ENCODE measurements around the gene PGAP6.

The PGAP6 gene

DNA sequence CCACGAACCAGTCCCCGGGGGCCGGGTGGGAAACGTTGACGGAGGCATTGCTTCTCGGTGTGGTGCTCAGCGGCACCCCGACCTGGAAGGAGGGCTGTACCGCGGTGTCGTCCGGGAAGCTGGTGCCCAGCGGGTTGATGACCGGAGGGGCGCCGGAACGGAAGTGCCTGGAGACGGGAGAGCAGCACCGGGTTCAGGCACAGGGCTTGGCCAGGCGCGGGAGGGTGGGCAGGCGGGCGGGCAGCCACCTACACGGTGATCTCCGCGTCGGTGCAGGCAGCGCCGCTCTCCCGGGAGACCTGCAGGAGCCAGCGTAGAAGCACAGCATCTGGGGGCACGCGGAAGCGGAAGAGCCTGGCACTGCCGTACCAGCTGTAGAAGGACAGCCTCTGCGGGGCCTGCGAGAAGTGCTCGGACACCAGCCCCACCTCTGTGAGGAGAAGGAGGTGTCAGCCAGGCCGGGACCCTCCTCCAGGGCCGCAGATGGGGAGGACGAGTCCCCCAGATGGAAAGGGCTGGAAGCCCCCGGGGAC lies 4.3 kb downstream of the PGAP6 start:
- no peak overlapping the region for H3K4me3 Mint-ChIP-seq
- H3K27me3 Mint-ChIP-seq = no peaks in the 10 kb centered on the region
- no peaks in the 10 kb centered on the region for H3K36me3 Mint-ChIP-seq
- H3K4me1 Mint-ChIP-seq (ENCODE audit: low read depth) = peaks cover 13% of the 10 kb centered on the region
- no peak overlapping the region for H3K27ac Mint-ChIP-seq
- no peaks in the 10 kb centered on the region for H3K9me3 Mint-ChIP-seq (ENCODE audit: low read depth)

DNA sequence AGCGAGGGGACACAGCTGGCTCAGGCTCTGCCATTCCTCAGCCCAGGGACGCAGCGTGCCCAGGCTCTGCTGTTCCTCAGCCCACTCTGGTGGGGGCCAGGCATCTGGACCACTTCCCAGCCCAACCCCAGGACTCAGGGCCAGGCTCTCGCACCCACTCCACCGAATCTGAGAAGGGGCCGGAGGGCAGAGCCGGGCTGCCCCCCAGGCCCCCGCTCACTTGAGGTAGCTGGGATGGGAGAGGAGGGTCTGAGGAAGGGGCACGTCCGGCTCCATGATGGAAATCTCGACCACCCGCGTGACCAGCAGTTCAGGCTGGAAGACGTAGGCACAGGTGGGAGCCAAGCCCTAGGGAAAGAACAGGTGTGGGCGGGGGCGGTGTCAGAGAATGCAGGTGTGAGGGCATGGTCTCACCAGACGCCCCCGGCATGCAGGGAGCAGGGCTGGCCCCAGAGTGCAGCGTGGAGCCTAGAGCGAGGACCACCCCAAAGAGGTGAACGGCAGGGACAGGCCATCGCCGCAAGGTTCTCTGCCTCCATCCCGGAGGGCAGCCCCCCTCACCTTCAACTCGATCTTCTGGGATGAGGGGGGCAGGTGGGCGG lies 4.9 kb downstream of the PGAP6 start:
- H3K27me3 Mint-ChIP-seq = no peaks in the 10 kb centered on the region
- H3K4me3 Mint-ChIP-seq = no peak overlapping the region
- H3K27ac Mint-ChIP-seq = no peak overlapping the region

DNA sequence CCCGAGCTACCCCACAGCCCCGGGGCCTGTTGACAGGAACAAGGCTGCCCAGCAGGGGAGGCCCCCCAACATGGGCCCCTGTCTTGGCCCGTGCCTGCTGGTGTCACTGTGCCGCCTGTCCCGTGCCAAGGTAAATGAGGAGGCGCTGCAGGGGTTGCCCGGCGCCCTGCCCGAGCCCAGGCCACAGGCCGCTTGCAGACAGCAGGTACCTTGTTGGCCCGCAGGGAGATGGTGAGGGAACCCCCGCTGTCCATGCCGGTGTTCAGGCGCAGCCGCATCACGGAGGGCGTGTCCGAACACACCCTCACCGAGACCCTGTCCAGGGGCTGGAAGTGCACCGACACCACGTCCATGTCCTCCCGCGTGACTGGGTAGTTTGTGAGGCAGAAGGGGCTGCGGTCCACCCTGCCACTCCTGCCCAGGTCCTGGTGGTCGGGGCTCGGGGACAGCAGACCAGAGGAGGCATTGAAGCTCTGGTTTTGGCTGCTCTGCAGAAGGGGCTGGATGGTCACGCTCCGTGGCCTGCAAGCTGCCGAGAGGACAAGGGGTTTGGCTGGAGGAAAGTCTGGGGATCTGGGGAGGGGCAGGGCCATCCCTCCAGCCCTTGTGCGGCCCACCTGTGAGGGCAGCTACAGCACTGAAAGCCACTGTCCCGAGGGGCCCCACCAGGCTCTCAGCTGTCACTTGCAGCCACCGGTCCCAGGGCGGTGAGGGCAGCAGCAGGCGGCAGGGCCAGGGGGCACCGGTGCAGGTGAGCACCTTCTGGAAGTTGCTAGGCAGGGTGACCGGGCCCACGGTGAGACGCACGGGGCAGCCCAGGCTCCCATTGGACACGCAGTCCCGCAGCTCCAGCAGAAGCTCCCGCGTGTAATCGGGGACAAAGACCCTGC lies 5.6 kb downstream of the PGAP6 start:
- Mint-ChIP-seq H3K27ac (no peak overlapping the region), H3K36me3 (no peaks in the 10 kb centered on the region), H3K9me3 (ENCODE audit: low read depth) (no peaks in the 10 kb centered on the region), H3K4me1 (ENCODE audit: low read depth) (peaks cover 16% of the 10 kb centered on the region), H3K4me3 (no peak overlapping the region), H3K27me3 (no peaks in the 10 kb centered on the region)

More for the DNA sequence above, 4.9 kb downstream of the PGAP6 start:
- Mint-ChIP-seq H3K9me3 (ENCODE audit: low read depth) (no peaks in the 10 kb centered on the region), H3K4me1 (ENCODE audit: low read depth) (peaks cover 13% of the 10 kb centered on the region), H3K36me3 (no peaks in the 10 kb centered on the region)

DNA sequence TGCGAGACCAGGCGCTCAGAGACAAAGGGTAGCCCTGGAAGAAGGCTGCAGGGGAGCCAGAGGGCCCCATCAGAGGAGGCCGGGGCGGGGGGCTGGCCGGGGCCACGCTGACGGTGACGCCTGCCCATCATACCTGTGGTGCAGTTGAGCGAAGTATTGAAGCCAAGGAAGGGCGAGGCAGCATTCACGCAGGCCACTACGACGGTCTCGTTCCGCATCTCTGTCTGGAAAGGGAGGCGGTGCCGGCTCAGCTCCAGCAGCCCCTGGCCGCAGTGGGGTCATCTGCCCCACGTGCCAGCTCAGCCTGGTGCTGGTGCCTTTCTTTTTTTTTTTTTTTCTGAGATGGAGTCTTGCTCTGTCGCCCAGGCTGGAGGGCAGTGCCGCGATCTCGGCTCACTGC lies 6.6 kb downstream of the PGAP6 start:
- Mint-ChIP-seq H3K27ac (no peak overlapping the region), H3K4me3 (no peak overlapping the region), H3K36me3 (no peaks in the 10 kb centered on the region), H3K9me3 (ENCODE audit: low read depth) (no peaks in the 10 kb centered on the region), H3K27me3 (no peaks in the 10 kb centered on the region), H3K4me1 (ENCODE audit: low read depth) (peaks cover 20% of the 10 kb centered on the region)

DNA sequence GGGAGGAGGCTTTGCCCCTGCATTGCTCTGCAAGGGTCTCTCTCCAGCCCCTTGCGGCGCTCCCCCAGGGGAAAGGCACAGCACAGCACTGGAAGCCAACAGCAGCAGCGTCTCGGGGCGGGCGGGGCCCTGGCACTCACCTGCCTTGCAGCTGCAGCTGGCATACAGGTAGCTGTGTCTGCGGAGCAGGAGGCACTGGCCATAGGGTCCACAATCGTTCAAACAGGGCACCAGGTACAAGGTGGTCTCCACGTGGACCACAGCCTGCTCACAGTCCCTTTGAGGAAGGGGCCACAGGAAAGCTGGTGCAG lies 7.2 kb downstream of the PGAP6 start:
- Mint-ChIP-seq H3K4me1 (ENCODE audit: low read depth) (peaks cover 15% of the 10 kb centered on the region), H3K9me3 (ENCODE audit: low read depth) (no peaks in the 10 kb centered on the region), H3K27me3 (no peaks in the 10 kb centered on the region), H3K36me3 (no peaks in the 10 kb centered on the region), H3K27ac (no peak overlapping the region), H3K4me3 (no peak overlapping the region)

DNA sequence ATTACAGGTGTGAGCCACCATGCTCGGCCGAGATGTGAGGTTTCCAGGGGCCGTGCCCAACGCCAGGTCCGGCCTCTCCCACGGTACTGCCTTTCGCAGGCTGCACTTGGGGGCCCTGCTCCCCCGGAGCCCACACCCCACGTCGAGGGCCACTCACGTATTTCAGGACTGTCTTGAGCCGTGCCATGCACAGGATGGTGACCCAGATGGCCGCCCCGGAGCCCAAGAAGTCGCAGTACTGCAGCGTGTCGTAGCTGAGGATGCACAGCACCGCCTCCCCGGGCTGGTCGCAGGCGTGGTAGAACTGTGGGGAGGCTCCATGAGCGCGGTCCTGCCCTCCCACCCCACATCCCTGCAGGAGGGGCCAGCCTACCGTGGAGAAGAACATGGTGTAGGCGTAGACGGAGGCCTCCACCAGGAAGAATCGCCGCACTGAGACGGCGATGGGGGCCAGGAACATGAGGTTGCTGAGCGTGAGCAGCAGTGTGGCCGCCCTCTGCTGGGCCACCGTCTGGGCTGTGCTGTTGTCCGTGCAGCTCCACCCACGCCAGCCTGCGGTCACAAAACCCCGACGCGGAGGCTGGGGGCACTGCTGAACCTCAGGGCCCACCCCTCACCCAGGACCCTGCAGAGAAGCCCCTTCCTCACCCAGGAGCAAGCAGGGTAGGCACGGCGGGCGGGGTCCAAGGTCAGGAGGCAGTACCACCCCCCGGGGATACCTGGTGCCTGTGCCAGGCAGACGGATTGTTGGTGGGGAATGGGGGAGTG lies 7.7 kb downstream of the PGAP6 start:
- Mint-ChIP-seq H3K9me3 (ENCODE audit: low read depth) (no peaks in the 10 kb centered on the region), H3K36me3 (no peaks in the 10 kb centered on the region), H3K27me3 (no peaks in the 10 kb centered on the region), H3K27ac (peak overlapping the region; percentile 22), H3K4me3 (no peak overlapping the region), H3K4me1 (ENCODE audit: low read depth) (peaks cover 17% of the 10 kb centered on the region)

DNA sequence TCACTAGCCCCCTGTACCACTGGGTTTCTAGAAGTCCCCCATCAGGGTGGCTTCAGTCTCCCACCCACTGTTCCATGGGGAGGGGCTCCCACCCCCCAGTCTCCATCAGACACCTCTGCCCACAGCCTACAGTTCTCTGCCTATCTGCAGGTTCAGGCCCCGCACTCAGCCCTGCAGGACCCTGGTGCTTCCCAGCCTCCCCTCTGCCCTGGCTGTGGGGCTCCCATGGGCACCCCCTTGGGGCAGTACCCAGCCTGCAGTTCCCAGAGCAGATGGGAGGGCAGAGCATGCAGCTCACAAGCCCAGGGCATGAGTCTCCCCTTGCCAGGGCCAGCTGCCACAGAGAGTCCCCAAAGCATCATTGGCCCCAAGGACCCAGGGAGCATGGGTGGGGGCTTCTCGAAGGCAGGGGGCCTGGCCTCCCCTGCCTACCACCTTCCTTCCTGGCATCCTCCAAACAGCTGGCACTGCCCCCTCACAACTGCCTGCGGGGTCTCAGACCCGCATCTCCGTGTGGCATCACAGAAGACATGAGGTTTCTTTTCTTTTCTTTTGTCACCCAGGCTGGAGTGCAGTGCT lies 8.7 kb downstream of the PGAP6 start:
- H3K27ac Mint-ChIP-seq = peak overlapping the region; percentile 22
- no peak overlapping the region for H3K4me3 Mint-ChIP-seq
- H3K27me3 Mint-ChIP-seq = no peaks in the 10 kb centered on the region
- H3K36me3 Mint-ChIP-seq = no peaks in the 10 kb centered on the region
- H3K4me1 Mint-ChIP-seq (ENCODE audit: low read depth) = peaks cover 15% of the 10 kb centered on the region
- H3K9me3 Mint-ChIP-seq (ENCODE audit: low read depth) = no peaks in the 10 kb centered on the region

DNA sequence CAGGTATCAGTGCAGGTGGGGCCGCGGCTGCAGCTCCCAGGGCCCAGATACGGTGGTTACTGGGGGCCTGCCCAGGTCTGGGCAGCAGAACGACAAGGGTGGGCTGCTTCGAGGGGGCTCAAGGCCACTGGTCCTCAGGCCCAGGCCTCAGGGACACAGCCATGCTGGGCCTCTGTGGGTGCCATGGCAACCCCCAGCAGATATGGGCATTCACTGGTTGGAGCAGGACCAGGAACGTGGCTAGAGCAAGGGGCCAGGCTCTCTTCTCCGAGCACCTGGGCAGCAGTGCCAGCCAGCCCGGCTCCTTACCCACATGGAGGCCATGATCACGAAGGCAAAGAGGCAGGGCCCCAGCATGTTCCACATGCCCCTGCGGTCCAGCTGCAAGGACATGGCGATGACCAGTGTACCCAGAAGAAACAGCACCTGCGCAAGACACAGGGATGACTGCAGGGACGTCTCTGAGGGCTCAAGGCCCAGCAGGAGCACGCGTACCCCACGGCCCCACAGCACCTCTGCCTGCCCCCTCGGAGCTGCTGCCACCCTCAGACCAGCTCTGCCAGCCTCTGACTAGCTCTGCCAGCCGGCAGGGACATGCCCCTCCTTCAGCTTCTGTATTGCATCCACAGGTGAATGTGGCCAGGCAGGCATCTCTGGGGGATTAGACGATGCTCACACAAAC lies 9.3 kb downstream of the PGAP6 start:
- Mint-ChIP-seq H3K36me3 (no peaks in the 10 kb centered on the region), H3K4me3 (no peak overlapping the region), H3K4me1 (ENCODE audit: low read depth) (peaks cover 15% of the 10 kb centered on the region), H3K9me3 (ENCODE audit: low read depth) (no peaks in the 10 kb centered on the region), H3K27me3 (no peaks in the 10 kb centered on the region), H3K27ac (no peak overlapping the region)

DNA sequence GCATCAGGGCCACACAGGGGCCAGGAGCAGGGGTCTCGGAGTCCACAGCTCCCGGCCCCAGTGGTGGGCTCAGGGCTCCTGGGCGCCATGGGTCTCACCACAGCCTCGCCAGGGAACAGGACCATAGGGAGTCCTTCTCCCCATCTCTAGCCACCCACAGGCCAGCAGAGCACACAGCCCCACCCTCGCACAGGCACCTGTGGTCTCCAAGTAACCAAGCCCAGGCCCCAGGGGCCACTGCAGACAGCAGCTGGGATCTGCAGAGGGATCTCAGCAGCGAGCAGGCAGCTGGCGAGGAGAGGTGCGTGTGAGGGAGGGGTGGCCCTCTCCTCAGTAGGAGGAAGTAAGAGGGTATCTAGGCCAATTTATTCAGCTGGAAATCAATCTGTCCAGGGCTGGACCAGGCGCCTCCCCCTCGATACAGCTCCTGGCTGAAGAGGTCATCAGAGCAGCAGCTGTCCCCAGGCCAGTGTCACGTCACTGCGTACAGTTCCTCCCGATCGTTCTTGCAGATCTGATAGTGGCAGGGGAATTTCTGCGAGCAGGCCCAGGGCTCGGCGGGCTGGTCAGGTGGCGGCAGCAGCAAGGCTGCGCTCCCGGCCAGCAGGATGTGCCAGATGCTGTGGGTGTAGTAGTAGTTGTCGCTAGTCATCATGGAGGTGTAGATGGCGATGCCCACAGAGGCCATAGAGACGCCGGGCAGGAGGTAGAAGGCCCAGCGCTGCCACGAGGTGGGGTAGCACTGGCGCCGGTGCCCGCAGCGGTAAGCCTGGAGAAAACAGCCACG lies 10.1 kb downstream of the PGAP6 start:
- Mint-ChIP-seq H3K27me3 (no peaks in the 10 kb centered on the region), H3K4me1 (ENCODE audit: low read depth) (peaks cover 15% of the 10 kb centered on the region), H3K36me3 (no peaks in the 10 kb centered on the region), H3K9me3 (ENCODE audit: low read depth) (no peaks in the 10 kb centered on the region), H3K27ac (peak overlapping the region; percentile 73), H3K4me3 (peak overlapping the region; percentile 64)

DNA sequence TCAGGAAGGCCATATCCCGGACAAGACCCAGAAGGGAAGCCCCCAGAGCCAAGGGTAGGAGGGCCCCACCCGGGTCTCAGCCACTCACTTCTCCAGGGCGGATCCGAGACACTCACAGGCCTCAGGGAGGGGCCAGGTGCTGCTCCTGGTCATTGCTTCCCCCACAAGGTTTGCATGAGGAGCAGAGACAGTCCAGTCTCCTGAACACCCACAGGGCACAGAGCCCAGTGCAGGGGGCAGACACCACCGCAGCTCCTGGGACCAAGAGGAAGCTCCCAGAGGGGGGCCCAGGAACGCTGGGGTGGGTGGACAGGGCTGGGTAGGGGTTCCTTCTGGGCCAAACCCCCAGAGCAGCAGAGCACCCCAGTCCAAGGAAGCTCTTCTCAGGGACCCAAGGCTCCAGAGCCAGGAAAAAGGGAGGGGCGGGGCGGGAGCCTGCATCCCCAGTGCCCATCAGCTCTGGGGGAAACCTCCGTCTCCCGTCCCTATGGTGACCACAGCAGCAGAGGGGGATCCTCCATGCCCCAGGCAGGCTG lies 10.7 kb downstream of the PGAP6 start:
- H3K4me3 Mint-ChIP-seq = peak overlapping the region; percentile 86

DNA sequence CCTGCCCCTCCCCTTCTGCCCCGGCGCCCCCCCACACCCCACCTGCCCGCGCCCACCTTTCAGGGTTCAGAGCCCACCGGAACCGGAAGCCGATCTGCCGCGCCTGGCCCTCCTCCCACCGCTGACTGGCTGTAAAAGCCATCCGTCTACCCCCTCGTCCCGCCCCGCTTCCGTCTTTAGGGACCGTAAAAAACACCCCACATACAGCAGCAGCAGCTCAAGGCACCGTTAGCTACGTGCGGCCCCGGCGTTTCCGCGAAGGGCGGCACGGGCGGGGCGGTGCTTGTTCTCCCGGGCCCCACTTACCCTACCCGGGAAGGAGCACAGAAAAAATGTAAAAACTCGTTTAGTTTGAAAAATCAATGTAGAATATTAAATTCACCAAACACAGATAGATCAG lies 11.3 kb downstream of the PGAP6 start, which contains the start of gene MRPL28:
MRPL28 (minus strand) TSS at position 96 of the 400 bp plus-strand sequence. CDS start 320 bp downstream, outside the sequence.
- H3K4me3 Mint-ChIP-seq = peak within 1 kb of the TSS; percentile 86
- H3K27ac Mint-ChIP-seq = peak within 1 kb of the TSS; percentile 97
- no peaks in the 10 kb centered on the region for H3K9me3 Mint-ChIP-seq (ENCODE audit: low read depth)
- no peaks in the 10 kb centered on the region for H3K36me3 Mint-ChIP-seq
- H3K27me3 Mint-ChIP-seq = no peaks in the 10 kb centered on the region
- peaks cover 15% of the 10 kb centered on the region for H3K4me1 Mint-ChIP-seq (ENCODE audit: low read depth)

More for the DNA sequence above, 10.7 kb downstream of the PGAP6 start:
- peak overlapping the region; percentile 97 for H3K27ac Mint-ChIP-seq
- H3K4me1 Mint-ChIP-seq (ENCODE audit: low read depth) = peaks cover 15% of the 10 kb centered on the region
- H3K27me3 Mint-ChIP-seq = no peaks in the 10 kb centered on the region
- H3K36me3 Mint-ChIP-seq = no peaks in the 10 kb centered on the region
- H3K9me3 Mint-ChIP-seq (ENCODE audit: low read depth) = no peaks in the 10 kb centered on the region

DNA sequence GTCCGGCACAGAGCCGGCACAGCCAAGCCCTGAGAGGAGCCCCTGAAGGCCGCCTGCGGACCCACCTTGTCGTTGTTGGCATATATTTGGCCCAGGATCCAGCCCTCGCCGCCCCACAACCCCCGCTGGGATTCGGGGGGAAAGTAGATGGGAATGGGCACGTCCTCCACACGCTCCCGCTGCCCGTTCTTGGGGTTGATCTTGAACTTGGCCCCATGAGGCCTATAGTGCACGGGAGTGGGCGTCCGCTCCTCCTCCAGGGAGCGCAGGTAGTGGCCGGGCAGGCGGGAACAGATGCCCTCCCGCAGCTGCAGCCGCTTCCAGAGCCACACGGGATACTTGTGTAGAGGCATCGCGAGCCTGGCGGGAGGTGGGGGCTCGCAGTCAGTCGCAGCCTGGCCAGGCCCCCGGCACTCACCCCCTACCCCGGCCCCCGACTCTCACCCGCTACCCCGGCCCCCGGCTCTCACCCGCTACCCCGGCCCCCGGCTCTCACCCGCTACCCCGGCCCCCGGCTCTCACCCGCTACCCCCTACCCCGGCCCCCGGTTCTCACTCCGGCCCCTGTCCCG lies 11.8 kb downstream of the PGAP6 start:
- H3K4me3 Mint-ChIP-seq = peak overlapping the region; percentile 80
- H3K36me3 Mint-ChIP-seq = no peaks in the 10 kb centered on the region
- no peak overlapping the region for H3K27ac Mint-ChIP-seq
- H3K9me3 Mint-ChIP-seq (ENCODE audit: low read depth) = no peaks in the 10 kb centered on the region
- no peaks in the 10 kb centered on the region for H3K27me3 Mint-ChIP-seq
- H3K4me1 Mint-ChIP-seq (ENCODE audit: low read depth) = peaks cover 15% of the 10 kb centered on the region

DNA sequence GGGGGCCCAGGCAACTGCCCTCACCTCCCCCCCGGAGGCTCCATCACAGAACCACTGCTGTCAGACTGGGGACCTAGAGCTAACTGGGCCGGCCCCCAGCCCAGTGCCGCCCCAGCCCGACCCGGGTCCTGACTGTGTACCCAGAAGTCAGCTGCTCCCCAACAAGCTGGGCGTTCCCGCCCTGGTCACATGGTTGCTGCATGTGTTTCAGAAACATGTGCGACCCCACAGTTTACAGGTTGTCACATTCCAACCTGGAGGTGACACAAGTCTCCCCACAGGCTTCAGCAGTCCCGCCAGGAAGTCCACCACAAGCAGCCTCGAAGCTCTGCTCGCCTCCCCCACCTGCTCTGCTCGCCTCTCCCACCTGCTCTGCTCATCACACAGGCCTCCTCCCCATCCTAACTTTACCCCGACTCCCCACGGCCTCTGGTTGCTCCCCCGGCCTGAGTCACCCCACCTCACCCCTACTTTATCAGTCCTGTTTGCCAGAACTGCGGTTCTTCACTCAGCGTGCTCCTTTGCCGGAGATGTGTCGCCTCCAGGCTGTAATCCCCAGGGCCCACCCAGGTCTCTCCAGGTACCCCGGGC lies 12.4 kb downstream of the PGAP6 start:
- no peaks in the 10 kb centered on the region for H3K27me3 Mint-ChIP-seq
- no peak overlapping the region for H3K27ac Mint-ChIP-seq
- H3K36me3 Mint-ChIP-seq = no peaks in the 10 kb centered on the region
- peak overlapping the region; percentile 80 for H3K4me3 Mint-ChIP-seq
- H3K4me1 Mint-ChIP-seq (ENCODE audit: low read depth) = peaks cover 15% of the 10 kb centered on the region
- H3K9me3 Mint-ChIP-seq (ENCODE audit: low read depth) = no peaks in the 10 kb centered on the region
